ENCODE data around the gene ARHGAP4.
A peak's percentile ranks its signal among the peaks of the same experiment; 100 is the strongest.

The ARHGAP4 gene

DNA sequence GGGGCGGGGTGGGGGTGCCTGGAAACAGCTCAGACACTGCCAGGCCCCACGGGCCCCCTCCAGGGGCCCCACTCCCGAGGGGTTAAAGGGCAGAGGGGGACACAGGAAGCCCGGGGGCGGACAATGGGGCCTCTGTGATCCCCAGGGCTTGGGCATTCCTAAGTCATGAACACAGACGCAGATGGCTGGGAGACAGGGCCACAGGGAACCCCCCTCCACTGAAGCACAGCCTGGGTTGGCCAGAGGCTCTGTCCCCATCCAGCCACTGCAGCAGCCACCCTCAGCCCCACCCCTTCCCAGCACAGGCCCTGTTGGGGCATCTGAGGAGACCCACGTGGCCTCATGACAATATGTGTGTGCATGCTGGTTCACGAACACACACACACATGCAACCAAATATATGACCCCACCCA, 44.0 kb downstream of the ARHGAP4 start:
- DNase-seq (ENCODE audit: low spot score), result no peak

DNA sequence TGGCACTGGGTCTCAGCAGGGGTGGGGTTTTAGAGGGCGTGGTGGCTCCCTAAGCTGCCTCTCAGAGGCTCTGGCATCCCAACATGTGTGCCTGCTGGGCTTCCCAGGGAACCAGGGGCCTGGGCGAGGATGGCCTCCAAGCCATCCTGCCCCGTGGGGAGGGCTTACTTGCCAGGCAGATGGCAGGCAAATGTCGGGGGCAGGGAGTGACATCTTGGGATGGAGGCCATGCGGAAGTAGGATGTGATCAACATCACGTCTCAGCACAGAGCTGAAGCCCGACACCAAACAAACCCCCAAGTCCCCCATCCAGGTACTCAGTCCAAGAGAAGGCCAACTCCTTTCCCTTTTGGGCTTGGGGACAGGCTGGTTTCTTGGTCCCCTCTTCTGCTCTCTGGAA, 44.8 kb downstream of the ARHGAP4 start:
- DNase-seq (ENCODE audit: low spot score), result no peak

DNA sequence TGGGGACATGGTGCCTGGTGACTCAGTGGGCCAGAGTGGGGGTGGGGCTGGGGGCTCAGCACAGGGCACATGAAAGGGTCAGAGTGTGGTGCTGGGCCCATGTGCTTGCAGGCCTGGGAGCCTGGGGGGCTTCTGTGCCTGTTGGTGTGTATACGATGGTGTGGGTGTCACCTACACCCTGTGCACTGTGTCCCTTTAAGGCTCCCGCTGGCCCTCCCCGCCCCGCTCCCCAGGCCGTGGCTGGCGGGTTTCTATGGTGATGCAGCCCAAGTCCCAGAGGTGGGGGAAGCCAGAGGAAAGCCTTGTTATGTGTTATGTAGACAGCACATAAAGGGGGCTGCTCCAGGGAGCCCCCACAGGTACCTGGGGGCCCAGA, 45.6 kb downstream of the ARHGAP4 start:
- DNase-seq (ENCODE audit: low spot score), result no peak

DNA sequence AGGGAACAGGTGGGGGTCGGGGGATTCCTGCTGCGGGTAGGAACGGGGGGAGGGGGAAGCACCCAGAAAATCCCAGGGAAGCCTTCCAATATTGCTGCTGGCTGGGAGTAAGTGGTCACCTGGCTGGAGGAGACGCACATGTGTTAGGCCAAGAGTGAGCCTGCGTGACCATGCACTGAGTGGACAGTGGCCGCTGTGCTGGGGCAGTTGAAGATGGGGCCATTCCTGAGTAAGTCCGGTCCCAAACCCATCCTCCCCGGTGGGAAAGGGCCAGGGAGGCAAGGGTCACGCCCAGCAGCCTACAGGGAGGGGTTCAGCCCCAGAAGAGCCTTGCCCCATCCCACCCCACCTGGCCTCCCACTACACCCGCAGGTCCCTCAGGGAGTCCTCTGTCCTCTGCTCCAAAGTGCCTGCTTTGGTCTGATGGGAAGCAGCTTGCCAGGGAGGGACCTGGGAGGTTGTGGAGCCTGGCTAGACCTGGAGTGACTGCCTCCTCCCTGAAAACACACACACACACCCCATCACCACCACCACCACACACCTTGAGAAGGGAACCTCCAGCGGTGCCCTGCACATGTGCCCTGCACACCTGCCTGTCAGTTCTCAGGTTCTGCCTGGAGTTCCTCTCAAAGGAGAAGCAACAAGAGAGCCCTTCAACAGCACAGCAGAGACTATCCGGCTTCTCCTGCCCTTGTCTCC, 46.2 kb downstream of the ARHGAP4 start:
- DNase-seq (ENCODE audit: low spot score), result no peak

DNA sequence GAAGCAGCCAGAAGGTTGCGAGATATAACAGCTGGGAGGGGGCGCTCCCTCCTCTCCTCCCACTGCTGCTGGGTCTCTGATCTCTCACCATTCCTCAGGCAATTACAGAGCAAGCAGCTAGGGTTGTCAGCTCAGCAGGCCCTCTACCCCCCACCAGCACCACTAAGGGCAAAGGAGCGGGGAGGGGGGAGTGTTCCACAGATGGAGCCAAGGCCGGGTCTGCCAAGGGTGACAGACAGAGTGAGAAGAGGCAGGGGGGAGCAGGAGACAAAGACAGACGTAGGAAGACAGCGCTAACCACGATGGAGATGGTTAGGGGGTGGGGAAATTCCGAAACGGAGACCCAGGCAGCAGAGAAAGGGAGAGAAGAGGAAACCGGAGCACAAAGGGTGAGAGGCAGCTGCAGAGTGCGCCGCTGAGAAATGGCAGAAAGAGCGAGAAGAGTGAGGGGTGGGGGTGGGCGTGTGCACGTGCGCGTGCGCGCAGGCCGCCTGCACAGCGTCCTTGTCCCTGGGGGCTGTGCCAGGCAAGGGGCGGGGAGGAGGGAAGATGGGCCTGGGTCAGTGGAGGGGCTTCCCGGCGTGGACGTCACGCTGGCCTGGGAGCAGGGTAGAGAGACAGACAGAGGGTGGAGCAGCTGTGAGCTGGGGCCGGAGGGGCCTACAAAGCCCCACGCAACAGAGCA, 47.0 kb downstream of the ARHGAP4 start:
- no peak for DNase-seq (ENCODE audit: low spot score)

DNA sequence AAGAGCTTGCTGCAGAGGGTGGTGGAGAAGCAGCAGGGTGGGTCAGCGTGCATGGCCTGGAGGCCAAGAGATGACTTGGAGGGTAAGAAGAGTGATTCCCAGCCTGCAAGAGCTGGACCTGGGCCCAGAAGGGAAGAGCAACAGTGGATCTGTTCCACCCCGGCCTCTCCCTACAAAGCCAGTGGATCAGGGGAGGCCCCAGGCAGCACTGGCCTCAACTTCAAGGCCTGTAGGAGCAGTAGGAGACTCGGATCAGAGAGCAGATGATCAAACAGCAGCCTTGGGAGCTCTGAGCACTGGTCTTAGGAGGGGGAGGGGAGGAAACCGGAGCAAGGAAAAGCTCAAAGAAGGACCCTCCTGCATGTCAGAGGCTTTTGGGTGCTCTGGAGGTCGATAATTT, 47.7 kb downstream of the ARHGAP4 start:
- peak; percentile 54 for DNase-seq (ENCODE audit: low spot score)

DNA sequence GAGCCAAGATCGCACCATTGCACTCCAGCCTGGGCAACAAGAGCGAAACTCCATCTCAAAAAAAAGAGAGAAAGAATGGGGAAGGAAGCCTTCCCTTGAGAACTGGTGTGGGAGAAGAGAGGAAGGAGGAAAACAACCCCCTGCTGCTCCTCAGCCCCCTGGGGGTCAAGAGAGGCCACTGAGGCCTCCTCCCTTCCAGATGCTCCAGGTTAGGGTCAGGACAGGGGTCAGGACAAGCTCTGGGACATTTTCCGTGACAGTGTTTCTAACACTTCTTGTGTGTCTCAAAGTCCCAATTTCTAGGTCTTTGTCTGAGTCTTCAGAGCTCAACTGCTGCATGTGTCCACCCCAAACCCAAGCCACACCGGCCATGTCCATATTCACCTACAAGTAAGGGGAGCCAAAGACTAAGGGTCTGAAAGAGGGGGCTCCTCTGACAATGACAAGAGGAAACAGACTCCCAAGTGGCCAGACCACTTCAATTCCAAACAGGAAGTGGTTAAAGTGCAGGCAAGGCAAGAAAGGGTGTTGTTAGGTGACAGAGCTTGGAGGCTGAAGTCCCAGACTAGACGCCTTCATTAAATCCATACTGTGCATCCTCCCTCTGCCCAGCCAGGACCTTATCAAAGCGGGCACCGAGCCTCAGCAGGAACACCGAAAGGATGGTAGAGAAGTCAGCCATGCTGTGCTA, 48.3 kb downstream of the ARHGAP4 start:
- no peak for DNase-seq (ENCODE audit: low spot score)

DNA sequence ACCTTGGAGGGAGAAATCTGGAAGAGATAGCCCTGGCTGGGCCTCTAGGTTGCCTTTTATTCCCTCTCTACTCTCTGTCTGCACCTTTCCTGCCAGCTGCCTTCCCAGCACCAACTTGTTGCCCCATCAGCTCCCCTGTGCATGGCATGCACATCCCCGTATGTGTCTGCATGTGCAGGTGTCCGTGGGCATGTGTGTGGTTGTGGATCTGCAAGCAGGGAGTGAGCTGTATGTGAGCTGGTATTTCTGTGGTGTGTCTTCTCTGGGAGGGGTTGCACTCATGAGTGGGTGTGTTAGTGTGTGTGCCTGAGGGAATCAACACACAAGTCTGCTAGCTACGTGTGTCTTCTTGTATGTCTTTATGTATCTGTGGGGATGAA, 50.0 kb downstream of the ARHGAP4 start:
- DNase-seq (ENCODE audit: low spot score), result no peak

DNA sequence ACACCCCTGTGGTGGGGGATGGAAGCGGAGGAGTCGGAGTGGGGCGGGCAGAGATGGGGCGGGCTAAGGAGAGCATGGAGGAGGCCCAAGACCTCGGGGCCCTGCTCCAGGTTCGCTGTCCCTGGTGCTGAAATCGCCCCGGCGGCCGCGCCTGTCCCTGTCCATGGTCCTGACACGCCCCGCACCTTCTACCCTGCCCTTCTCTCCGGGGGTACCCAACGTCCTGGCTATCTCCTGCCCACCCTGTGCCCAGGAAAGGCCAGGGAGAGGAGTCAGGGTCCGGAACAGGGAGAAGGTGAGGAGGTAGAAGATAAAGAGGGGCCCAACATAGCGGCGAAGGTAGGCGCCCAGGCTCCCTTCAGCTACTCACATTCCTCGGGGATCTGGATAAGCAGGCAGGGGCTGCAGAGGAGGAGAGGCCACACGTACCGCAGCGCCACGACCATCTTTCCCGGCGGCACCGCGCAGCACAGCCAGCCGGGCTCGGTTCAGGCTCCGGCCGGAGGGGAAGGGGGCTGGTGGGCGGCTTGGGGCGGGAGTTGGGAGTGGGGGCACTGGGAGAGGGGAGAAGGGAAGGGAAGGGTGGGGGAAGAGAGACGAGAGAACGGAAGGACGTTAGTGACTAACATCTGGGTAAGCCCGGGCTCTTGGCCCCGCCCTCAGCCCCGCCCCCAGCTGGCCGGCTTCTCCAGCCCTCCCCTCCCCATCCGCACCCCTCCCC, 50.5 kb downstream of the ARHGAP4 start:
- DNase-seq (ENCODE audit: low spot score), result no peak

DNA sequence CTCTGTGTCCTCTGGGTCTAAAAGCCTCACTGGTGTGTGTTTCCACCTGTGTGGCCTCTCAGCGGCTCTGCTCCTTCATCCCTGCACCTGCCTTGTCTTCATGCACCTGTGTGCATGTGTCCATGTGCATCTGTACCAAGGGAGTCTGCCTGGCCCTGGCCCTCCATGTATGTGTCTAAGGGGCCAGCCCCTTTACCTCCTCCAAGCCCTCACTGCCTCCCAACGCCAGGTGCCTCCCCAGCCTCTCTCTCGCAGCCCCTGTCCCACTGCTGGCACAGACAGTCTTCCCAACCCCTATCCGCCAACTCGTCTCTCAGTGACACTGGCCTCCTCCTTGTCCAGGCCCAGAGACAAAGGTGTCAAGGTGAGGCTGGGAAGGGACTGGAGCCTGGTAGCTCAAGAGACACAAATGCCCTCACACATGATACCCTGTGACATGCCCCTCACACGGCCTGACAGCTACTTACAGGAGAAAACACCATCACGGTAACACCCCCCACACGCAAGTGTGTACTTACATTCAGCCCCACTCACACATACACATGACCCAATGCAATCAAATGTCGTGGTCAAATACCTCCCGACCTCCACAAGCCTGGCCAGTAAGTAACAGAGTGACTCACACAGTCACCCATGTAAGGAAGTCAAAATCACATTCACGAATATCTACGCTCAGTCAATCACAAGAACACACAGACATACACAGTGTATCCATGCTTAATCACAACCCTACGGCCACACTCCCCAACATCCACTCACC, 51.5 kb downstream of the ARHGAP4 start:
- no peak for DNase-seq (ENCODE audit: low spot score)

DNA sequence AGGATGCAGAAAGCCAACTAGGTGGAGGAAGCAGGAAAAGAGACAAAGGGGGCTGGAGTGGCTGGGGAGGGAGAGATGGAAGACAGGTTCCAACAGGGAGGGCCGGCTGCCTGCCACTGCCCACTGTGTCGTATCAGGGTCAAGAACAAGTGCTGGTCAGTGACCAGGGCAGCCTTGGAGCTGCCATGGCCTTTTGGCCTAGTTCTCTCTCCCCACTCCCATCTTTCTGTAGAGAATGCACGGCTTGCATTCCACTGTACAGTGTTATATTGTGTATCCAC, 52.0 kb downstream of the ARHGAP4 start:
- no peak for DNase-seq (ENCODE audit: low spot score)

DNA sequence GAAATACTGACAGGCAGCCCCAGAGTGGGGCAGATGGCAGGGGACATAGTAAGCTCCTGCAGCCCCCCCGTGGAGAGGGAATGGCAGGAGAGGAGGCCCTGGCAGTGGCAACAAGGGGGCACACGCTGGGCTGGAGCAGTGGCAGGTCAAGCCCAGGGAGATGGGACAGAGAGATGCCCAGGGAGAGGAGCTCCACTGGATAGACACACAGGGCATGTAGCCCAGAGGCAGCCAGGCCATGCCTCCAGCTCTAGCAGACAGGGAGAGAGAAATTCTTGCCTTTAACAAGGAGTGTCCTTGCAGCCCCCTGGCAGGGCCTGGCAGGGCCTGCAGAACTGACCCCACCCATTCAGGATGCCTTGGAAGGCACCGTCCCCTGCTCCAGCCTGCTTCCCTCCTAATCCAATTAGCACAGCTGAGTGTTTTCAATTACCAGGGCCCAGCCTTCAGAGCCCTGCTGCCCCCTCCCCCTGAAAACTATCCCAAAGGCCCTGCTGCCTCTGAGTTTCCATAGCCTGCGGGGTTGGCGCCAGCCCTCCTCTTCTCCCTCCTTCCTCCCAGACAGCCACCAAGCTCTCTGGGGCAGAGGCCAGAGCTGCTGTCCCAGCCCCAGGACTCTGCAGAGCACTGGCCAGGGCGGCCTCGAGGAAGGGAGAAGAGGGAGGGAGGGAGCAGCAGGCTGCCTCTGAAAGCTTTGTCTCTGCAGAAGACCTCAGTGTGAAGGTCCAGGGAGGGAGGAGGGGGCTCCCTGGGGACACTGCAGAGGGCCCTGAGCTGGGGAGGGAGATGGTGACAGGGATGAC, 52.6 kb downstream of the ARHGAP4 start:
- DNase-seq (ENCODE audit: low spot score), result no peak

DNA sequence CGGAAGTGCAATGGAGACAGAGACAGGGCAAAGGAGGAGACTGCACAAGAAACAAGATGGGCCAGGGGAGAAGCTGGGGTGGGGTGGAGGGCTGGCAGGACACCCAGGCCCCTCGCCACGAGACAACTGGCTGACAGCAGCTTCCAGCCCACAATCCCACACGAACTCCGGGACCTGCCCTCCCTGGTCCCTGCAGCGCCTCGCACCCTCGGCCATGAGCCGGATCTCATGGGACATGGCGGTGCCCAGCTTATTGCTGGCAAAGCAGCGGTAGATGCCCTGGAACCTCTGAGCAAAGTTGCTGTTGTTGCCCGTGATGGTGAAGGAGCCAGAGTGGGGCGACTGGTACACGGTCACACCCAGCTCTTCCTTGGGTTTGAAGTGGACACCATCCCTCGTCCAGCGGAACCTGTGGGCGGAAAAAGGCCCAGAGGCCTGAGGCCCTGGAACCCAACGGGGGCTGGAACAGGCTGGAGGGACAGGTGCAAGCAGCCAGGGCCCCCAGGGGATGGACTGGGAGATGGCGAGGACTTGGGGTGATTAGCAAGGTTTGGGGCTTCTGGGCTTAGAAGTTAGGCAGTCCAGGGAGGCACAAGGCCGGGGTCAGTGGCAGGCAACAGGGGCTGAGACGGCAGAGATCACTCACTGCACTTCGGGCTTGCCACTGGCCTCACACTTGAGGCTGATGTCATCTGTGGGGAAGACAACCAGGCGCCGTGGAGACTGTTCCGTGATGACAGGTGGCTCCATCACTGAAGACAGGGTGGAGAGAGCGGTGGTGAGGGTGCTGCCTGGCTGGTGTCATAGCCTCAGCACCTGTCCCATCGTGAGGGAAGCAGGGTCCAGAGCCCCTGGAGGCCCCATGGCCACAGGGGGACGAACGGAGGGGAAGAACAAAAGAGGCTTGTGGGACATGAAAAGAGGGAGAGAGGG, 53.9 kb downstream of the ARHGAP4 start:
- no peak for DNase-seq (ENCODE audit: low spot score)

DNA sequence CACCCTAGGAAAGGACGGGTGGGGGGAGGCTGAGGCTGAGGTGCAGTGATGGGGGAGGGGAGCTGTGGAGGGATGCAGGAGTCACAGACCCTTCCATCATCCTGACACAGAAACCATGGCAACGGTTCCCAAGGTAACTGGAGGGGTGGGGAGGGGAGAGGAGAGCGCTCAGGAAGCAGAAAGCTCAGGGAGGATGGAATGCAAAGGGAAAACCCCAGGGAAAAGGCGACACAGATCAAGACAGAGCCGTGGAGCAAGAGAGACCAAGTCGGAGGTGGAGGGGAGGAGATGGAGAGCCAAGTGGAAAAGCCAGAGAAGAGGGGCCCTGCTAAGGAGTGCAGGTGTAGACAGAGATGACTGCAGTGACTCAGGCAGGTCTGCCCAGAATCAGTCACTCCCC, 54.6 kb downstream of the ARHGAP4 start:
- DNase-seq (ENCODE audit: low spot score), result no peak

DNA sequence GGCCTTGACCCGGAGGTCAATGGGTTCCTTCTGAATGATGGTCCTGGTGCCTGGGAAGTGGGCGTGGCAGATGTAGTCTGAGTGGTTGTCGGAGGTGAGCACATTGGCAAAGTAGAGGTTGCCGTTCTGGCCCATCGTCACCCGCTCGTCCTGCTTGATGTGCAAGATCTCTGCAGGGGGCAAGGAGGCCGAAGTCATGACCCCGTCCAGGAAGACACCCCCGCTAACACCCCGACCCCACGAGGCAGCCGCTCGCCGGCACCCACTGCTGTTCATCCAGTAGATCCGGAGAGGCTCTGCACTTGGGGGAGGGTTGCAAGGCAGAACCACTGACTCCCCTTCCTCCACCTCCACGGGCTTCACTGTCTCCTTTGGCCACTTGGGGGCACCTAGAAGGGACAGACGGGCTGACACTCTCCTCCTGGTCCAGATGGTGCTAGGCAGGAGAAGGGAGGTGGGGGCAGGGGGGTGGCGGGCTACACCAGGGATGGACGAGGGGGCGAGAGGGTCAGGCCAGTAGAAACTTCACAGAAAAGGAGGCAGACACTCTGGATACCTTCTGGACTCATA, 55.2 kb downstream of the ARHGAP4 start:
- no peak for DNase-seq (ENCODE audit: low spot score)

DNA sequence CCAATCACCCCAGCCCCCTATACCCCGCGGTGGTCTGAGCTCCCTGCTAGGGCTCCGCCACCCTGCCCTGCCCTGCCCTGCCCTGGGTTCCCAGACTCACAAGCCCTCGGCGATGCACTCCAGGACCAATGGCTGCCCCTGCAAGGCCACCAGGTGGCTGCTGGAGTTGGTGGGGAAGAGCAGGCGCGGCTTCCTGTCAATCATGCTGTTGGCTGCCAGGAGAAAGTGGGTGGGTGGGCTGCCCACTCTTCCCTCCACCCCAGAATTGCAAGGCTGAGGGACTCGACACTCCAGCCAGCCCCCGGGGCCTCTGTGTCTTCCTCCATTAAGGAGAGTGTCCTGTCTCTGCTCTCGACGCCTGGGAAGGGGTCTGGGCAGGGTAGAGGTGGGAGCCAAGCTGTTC, 55.8 kb downstream of the ARHGAP4 start:
- no peak for DNase-seq (ENCODE audit: low spot score)

DNA sequence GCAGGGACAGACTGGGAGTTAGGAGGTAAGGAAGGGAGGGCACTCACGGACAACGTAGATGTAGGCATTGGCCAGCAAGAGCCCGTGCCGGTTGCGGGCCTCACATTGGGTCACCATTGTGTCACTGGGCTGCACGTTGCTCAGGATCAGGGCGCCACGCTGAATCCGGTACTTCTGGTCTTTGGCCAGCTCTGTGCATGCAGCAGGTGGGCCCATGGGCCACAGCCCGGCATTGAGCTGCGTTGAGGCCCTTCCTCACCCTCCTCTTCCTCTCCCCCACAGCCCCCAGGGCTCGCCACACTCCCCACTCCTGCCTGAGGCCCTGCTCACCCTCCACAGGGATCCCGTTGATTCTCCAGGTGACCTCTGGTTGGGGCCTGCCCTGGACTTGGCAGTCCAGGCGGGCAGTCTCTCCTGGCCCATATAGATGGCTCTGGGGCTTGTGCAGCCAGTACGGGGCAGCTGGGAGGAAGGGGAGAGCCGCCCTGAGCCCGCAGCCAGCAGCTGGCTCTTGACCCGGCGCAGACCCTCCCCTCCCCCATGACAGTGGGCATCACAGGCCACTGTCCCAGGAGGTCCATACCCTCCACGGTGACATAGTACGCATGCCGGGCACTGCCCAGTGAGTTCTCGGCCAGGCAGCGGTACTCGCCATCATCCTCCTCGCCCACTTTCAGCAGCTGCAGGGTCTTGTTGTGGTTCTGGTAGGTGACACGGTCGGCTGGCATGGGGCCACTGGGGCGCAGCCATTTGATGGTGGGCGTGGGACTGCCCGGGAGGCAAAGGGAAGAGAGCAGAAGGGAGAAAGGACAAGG, 56.4 kb downstream of the ARHGAP4 start:
- no peak for DNase-seq (ENCODE audit: low spot score)

DNA sequence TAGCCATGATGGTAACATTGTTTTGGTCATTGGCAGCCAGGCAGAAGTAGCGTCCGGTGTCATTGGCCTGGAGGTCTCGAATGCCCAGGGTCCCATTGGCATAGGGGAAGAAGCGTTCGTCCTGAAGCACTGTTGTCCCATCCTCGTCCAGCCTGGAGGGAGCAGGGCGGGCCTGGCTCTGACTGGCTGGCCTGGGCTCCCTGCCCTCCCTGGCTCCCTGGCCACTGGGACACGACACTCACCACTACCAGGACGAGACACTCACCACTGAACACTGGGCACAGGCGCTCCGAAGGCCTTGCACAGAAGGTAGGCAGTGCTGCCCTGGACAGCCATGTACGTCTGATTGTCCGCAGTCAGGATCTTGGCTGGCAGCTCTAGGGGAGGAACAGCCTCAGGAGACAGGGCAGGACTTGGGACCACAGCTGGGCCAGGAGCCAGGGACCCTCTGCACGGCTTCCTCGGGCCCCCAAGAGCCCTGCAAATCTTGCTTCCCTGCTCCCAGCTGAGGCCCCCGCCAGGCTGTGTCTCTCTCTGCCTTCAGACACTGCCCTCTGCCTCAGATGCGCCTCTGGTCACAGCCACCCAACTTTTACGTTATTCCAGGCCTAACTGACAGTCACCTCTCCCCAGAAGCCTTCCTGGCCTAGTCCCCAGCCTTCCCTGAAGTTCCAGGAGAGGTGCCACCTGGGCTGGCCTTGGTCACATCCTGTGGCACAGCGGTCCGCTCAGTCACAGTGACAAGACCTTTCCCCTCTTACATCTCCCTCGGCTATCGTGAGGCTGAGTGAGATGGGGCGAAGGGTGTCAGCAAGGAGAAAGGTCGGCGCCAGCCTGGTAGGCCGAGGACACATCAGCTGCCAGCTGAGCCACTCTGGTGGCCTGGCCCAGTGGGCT, 57.2 kb downstream of the ARHGAP4 start:
- no peak for DNase-seq (ENCODE audit: low spot score)
